Activated CD4-positive, alpha-beta T cell treated with anti-CD3 and anti-CD28 coated beads, Interleukin-2, amount 10 ng/mL, durations not matched to agents 24 days and 14 days (primary cell): ENCODE data around the gene DGKD. TPM values are rescaled to one million over a fixed set of nuclear protein-coding genes. Genes with fewer than 3 reads are reported as not detected.
A peak's percentile ranks its signal among the peaks of the same experiment; 100 is the strongest.

Experiments
- DNase-seq: peaks from one replicate; pipeline ENCODE4 v3.0.0; 2022
- H3K27ac Mint-ChIP-seq: one replicate; pipeline ENCODE4 v1.8.0; 2022; ENCODE audit warnings: mild to moderate bottlenecking, mixed read lengths
- H3K27me3 Mint-ChIP-seq: one replicate; pipeline ENCODE4 v1.8.0; 2022; ENCODE audit warnings: mixed read lengths
- H3K36me3 Mint-ChIP-seq: one replicate; pipeline ENCODE4 v1.8.0; 2022; ENCODE audit warnings: low read depth, mild to moderate bottlenecking, mixed read lengths
- H3K4me1 Mint-ChIP-seq: one replicate; pipeline ENCODE4 v1.8.0; 2021; ENCODE audit warnings: mixed read lengths
- H3K4me3 Mint-ChIP-seq: one replicate; pipeline ENCODE4 v1.8.0; 2022; ENCODE audit warnings: mild to moderate bottlenecking, moderate library complexity, mixed read lengths
- H3K9me3 Mint-ChIP-seq: one replicate; pipeline ENCODE4 v1.8.0; 2021; ENCODE audit warnings: mixed read lengths
- intact Hi-C: fragments of 100-400 bp; cut with micrococcal nuclease; formaldehyde crosslinking; loops from one replicate; pipeline ENCODE4 v1.15.1; 2023
- total RNA-seq: library from RNA; stranded (reverse); gene quantifications from 2 replicates; pipeline ENCODE4 v1.2.3, GENCODE V29; 2022

The DGKD gene
- total RNA-seq, 1 donor from 2014 or later, result 49.1 TPM

DNA sequence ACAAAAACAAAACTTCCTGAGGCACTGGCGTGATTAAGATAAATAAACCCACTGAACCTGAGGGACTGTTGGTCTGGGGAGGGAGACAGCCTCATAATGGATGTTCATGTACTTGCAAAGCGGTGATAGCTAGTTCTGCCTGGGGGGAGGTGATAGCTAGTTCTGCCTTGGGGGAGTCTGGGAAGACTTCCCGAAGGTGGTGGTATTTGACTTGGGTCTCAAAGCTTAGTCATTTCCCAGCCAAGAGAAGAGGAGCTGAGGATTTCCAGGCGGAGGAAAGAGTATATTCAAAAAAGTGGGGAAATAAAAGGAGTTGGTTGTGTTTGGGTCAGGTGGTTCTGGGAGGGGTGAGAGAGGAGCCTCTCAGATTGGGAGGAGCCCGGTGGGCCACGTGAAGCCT is 24.7 kb downstream of the DGKD start:
- intact Hi-C loops, result no loop called here
- DNase-seq, result no peak
- H3K4me1 Mint-ChIP-seq, result peaks cover 23% of the 10 kb centered on the region
- H3K9me3 Mint-ChIP-seq, result no peaks in the 10 kb centered on the region
- H3K27me3 Mint-ChIP-seq, result no peaks in the 10 kb centered on the region
- H3K4me3 Mint-ChIP-seq, result no peak overlapping the region
- H3K36me3 Mint-ChIP-seq, result peaks cover 32% of the 10 kb centered on the region
- H3K27ac Mint-ChIP-seq, result no peak overlapping the region

DNA sequence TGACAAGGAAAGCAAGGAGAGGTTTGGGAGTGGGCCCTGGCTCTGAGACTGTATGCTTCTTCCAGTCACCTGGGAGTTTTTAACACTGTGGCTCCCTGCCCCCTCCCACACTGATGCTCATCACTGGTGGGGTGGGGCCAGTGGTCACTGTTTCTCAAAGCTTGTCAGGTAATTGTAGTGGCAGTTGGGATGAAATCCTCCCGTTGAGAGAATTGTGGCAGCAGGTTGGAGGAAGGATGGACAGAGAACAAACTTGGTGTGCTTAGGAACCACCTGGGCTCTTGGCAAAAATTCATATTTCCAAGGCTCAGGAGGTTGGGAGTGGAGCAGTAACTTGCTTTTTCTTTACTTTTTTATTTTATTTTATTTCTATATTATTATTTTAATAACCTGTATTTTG is 25.1 kb downstream of the DGKD start:
- Mint-ChIP-seq H3K36me3 (peaks cover 33% of the 10 kb centered on the region), H3K9me3 (no peaks in the 10 kb centered on the region), H3K4me3 (no peak overlapping the region), H3K27ac (peak overlapping the region; percentile 36), H3K4me1 (peaks cover 27% of the 10 kb centered on the region), H3K27me3 (no peaks in the 10 kb centered on the region)
- intact Hi-C loops, result no loop called here
- DNase-seq, result no peak

DNA sequence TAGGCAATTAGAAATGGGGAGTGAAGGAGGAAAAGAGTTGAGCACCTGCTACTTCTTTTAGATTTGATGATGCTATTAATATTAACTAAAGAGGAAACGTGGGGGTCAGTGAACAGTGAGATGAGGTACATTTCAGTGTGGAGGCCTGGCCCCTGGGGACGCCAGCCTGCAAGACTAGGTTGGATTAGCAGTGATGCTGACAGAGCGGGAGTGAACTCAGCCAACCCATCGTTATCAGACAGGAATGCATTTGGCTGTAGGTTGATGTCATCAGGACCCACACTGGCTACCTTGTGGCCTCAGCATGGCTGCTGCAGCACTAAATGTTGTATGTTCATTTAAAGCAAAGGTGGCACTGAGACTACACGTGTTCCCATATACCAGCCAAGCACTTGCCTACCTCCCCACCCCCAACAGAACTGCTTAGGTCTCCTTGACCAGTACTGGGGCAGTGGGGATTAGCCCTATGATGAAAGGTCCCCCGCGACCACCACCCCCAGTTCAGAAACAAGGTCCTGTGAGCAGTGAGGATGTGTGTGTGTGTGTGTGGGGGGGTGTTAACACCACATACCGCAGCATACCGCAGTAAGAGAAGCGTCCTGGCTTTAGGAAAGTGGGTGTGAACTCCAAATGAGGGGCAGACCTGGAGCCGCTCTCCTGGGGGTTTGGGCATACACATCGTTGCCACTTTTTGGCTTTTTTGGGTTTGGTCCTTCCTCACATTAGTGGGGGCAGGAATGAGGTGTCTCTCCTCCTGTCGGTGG is 26.0 kb downstream of the DGKD start:
- no peak overlapping the region for H3K4me3 Mint-ChIP-seq
- peaks cover 36% of the 10 kb centered on the region for H3K4me1 Mint-ChIP-seq
- intact Hi-C loops, result no loop called here
- H3K27ac Mint-ChIP-seq, result no peak overlapping the region
- no peak for DNase-seq
- H3K36me3 Mint-ChIP-seq, result peaks cover 35% of the 10 kb centered on the region
- H3K27me3 Mint-ChIP-seq, result no peaks in the 10 kb centered on the region
- H3K9me3 Mint-ChIP-seq, result no peaks in the 10 kb centered on the region

DNA sequence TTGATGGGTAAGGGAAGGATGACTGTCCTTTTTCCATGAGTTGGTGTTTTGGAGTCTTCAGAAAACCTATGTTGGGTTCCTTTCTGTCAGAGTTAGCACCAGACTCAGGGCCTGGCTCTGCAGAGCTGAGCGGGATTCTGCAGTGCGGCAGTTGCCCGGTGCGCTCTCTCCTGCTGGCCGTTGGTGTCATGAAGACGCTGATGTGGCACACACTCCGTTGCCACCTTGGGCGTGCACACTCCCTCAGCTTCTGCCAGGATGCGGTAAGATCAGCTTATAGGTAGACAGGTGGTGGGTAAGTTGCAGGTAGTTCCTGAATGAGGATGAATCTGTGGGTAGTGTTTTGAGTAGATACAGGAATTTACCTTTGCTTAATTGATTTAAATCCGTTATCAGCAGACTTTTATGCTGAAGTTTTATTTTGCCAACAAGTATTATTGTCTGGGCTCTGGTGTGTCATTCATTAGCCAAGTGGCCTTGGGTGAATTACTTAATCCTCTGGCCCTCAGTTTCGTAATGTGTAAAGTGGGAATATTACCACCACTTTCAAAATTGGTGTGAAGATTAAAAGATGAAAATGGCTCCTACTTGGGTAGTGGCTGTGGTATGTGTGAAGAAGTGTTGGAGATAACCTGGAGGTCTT is 26.8 kb downstream of the DGKD start:
- H3K4me3 Mint-ChIP-seq, result no peak overlapping the region
- no peaks in the 10 kb centered on the region for H3K27me3 Mint-ChIP-seq
- no peaks in the 10 kb centered on the region for H3K9me3 Mint-ChIP-seq
- peaks cover 31% of the 10 kb centered on the region for H3K36me3 Mint-ChIP-seq
- H3K4me1 Mint-ChIP-seq, result peaks cover 41% of the 10 kb centered on the region
- intact Hi-C loops, result no loop called here
- no peak overlapping the region for H3K27ac Mint-ChIP-seq
- no peak for DNase-seq

DNA sequence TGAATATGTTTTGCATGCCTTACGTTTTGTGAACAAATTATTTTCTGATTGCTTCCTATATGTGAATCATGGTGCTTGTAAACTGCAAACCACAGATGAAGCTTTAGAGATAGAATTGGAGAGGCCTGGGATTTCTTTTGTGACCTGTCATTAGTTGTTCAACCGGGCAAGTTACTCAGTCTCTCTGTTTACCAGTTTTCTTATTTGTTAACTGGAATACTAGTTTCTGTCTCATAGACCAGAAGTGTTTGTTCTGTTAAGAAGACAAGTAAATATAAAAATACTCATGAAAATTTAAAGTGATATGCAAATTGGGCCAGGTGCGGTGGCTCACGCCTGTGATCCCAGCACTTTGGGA is 27.3 kb downstream of the DGKD start:
- H3K9me3 Mint-ChIP-seq, result no peaks in the 10 kb centered on the region
- H3K27ac Mint-ChIP-seq, result no peak overlapping the region
- H3K4me3 Mint-ChIP-seq, result no peak overlapping the region
- peaks cover 46% of the 10 kb centered on the region for H3K4me1 Mint-ChIP-seq
- intact Hi-C loops, result no loop called here
- peaks cover 30% of the 10 kb centered on the region for H3K36me3 Mint-ChIP-seq
- no peaks in the 10 kb centered on the region for H3K27me3 Mint-ChIP-seq
- no peak for DNase-seq

DNA sequence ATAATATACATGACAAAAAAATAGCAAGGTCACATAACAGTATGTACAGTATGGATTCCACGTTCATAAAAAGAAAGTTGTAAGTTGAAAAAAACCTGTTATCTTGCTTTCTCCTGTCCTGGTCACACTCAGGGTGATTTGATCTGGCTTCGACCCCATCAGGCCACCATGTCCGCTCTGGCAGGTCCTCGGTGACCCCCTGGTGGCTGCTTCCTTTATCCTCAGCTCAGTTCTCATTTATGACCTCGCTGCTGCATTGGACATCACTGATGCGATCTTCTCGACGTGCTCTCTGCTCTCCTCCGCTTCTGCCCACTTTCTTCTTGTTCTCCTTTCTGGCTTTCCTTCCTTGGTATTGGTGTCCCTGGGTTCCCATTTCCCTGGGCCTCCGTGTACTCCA is 29.7 kb downstream of the DGKD start:
- H3K4me3 Mint-ChIP-seq, result no peak overlapping the region
- no peak for DNase-seq
- H3K36me3 Mint-ChIP-seq, result peaks cover 15% of the 10 kb centered on the region
- no peaks in the 10 kb centered on the region for H3K27me3 Mint-ChIP-seq
- H3K4me1 Mint-ChIP-seq, result peaks cover 51% of the 10 kb centered on the region
- H3K27ac Mint-ChIP-seq, result peak overlapping the region; percentile 93
- intact Hi-C loops, result no loop called here
- no peaks in the 10 kb centered on the region for H3K9me3 Mint-ChIP-seq

DNA sequence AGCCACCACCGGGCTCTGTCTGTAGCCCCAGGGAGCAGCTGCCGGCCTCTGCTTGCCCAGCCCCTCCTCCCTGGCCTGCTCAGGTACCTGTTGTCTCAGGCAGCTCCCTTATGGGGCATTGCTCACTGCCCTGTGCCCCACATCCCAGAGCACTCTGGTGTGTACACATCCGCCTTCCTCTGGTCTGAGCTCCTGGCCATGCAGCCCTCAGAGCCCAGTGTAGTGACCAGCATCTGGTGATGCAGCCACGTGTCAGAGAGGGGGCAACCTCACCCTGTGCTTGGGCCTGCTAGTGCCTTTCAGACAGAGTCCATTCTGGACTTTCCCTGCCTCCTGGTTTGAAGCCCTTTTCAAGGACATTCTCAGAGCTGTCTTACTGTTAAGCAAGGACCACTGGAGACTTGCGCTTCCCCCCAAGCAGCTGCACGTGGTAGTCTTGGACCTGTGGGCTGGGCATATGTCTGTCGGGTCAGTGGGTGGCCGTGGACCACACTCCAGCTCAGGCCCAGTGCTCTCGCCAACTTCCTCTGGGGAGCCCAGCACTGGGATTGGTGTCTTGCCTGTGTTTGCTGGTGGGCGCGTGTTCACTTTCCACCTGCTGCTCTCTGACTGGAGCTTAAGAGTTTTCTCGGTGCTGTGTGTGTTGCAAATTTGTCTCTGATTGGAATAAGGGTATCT is 30.7 kb downstream of the DGKD start:
- peaks cover 49% of the 10 kb centered on the region for H3K4me1 Mint-ChIP-seq

DNA sequence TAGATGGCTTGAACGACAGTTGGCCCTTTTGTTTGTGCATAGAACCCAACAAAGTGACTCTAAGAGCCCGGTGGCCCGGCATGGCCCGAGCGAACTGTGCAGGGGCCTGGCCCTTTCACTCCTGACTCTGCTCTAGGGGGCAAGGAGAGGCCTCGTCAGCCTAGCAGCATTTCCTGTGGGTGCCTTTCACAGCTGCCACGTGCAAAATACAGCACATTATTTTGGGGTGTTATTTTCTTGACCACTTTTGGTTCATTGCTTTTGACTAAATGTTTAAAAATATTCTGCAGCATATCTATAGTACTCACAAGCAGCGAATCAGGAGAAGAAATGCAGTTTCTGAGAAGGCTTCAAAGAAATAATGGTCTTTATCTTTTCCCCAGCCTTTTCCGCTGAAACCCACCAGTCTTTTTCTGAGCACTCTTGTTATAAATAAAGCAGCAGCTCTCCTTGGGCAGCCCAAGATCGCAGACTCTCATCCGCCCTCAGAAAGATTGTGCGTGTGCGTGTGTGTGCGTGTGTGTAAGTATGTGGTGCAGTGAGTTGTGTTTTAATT is 31.3 kb downstream of the DGKD start:
- Mint-ChIP-seq H3K36me3 (peaks cover 21% of the 10 kb centered on the region), H3K27ac (peak overlapping the region; percentile 93)
- intact Hi-C loops, result no loop called here

More for the DNA sequence above, 30.7 kb downstream of the DGKD start:
- intact Hi-C loops, result no loop called here
- peak overlapping the region; percentile 93 for H3K27ac Mint-ChIP-seq
- H3K9me3 Mint-ChIP-seq, result no peaks in the 10 kb centered on the region
- no peak for DNase-seq
- H3K4me3 Mint-ChIP-seq, result peak overlapping the region; percentile 70
- H3K27me3 Mint-ChIP-seq, result no peaks in the 10 kb centered on the region
- peaks cover 17% of the 10 kb centered on the region for H3K36me3 Mint-ChIP-seq

DNA sequence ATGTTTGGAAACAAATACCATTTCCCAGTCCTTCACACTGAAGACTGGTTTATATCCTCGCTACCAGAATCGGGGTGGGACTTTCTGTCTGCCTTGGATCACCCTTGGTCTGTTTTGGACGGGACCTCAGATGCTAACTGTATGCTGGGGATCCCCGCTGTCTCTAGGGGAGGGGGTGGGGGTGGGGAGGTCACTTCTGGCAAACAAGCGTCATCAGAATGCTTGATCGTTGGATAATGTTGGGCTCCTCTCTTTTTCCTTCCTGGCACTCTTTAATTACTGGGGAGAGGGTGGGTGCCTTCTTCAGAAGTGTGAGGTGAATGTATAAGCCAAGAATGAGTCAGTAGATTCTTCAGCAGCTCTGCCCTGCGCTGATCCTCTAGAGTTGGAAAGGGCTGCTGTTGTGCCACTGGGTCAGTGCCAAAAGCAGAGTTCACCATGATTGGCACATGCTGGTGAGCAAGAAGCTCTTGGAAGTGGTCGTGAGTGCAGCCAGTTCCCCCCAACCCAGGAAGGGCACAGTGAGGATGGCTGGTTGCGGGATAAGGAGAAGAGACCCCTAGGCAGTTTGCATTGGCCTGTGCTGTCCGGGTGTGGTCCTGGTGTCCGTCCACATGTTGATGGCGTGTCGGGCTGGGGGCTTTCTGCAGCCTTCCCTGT is 32.2 kb downstream of the DGKD start:
- intact Hi-C loops, result no loop called here
- peak overlapping the region; percentile 93 for H3K27ac Mint-ChIP-seq
- H3K36me3 Mint-ChIP-seq, result peaks cover 22% of the 10 kb centered on the region
- no peak for DNase-seq
- peak overlapping the region; percentile 70 for H3K4me3 Mint-ChIP-seq
- H3K4me1 Mint-ChIP-seq, result peaks cover 38% of the 10 kb centered on the region
- H3K9me3 Mint-ChIP-seq, result no peaks in the 10 kb centered on the region
- H3K27me3 Mint-ChIP-seq, result no peaks in the 10 kb centered on the region

More for the DNA sequence above, 31.3 kb downstream of the DGKD start:
- no peaks in the 10 kb centered on the region for H3K9me3 Mint-ChIP-seq
- DNase-seq, result peak; percentile 72
- peaks cover 47% of the 10 kb centered on the region for H3K4me1 Mint-ChIP-seq
- peak overlapping the region; percentile 70 for H3K4me3 Mint-ChIP-seq
- H3K27me3 Mint-ChIP-seq, result no peaks in the 10 kb centered on the region

DNA sequence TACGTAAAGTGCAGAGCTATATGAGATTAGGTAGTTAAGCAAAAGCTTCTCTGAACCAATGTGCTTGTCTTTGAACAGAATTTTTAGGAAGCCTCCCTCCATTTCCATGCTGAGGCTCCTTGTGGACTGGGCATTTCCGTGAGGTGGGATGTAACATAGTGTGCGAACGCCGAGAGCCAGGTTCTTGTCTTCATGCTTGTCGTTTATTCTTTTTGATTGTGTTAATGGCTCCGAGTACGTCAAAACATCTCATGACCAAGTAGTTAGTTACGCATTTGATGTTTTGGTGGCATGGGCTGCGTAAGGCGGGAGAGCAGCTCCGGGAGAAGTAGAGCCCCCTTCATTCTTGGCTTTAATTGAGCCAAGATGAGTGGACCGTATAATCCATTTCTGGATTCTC is 32.9 kb downstream of the DGKD start:
- H3K27me3 Mint-ChIP-seq, result no peaks in the 10 kb centered on the region
- H3K4me3 Mint-ChIP-seq, result no peak overlapping the region
- intact Hi-C loops, result no loop called here
- H3K27ac Mint-ChIP-seq, result no peak overlapping the region
- no peaks in the 10 kb centered on the region for H3K9me3 Mint-ChIP-seq
- H3K4me1 Mint-ChIP-seq, result peaks cover 38% of the 10 kb centered on the region
- DNase-seq, result no peak
- H3K36me3 Mint-ChIP-seq, result peaks cover 25% of the 10 kb centered on the region

DNA sequence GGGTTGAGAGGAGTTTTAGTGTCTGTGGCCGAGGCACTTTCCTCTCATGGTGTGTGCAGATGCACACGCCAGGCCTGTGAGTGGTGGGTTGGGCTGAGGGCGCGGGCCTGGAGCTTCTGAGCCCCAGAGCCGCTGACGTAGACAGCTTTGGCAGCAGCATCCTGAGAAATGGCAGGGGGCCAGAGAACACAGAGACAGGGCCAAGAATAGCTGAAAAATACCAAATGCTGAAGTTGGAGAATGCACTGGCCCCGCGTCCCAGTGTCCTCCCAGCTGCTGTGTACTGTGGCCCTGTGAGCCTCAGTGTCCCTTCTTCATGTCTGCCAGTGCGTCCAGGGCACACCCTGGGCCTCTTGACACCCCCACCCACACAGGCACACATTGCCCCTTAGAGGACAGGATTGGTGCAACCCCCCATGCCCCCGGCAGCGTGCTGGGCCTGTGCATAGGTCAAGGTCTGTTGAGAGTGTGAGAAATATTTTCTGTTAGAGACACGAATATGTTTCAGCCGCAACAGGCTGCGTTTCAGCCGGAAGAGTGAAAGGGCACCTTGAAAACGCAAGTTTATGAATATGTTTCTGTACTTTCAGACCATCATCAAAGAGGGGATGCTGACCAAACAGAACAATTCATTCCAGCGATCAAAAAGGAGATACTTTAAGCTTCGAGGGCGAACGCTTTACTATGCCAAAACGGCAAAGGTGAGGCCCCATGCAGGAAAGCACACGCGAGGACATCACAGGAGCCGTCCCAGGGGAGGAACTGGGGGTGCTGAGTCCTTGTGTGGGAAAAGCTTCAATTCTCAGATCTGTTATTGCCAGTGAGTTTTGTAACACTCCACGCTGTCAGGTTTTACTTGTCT is 33.6 kb downstream of the DGKD start:
- intact Hi-C loops, result no loop called here
- Mint-ChIP-seq H3K27ac (no peak overlapping the region), H3K4me1 (peaks cover 33% of the 10 kb centered on the region), H3K36me3 (peaks cover 23% of the 10 kb centered on the region), H3K4me3 (no peak overlapping the region), H3K27me3 (no peaks in the 10 kb centered on the region), H3K9me3 (no peaks in the 10 kb centered on the region)
- no peak for DNase-seq

DNA sequence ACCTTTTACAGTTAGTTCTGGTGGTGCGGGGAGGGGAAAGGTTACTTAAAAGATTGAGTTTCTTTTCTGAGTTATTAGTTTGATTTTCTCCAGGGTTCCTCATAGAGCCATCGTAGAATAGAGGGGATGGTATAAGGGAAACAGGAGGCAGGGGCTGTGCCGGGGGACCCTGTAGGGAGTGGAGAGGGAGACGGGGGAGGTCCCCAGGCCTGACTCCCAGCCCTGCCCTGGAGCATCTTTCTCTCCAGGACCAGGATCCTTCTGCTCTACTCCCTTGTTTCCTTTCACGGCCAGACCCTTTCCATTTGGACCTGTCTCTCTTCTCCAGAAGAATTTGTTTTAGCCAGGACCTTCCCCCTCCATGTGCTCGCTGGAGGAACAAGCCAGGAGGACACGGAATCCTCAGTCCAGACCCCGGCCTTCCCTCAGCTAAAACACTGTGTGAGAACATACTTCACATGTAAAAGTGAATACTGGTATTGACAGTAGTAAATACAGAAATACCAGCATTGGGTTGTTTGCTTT is 35.4 kb downstream of the DGKD start:
- H3K4me1 Mint-ChIP-seq, result peaks cover 25% of the 10 kb centered on the region
- peaks cover 21% of the 10 kb centered on the region for H3K36me3 Mint-ChIP-seq
- H3K9me3 Mint-ChIP-seq, result no peaks in the 10 kb centered on the region

DNA sequence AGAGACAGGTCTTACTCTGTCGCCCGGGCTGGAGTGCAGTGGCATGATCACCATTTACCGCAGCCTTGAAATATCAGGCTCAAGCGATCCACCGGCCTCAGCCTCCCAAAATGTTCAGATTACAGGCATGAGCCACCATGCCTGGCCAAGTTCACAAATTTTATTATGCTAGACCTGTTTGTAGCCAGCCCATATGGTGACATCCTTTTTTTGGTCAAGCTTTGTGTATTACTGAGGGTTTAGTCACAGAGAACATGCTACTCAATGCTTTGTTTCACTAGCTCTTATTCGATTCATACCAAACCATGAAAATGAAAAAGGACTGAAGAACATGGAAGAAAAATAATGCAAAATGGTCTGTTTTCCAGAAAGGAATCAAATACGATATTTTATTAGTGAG is 41.4 kb downstream of the DGKD start:
- intact Hi-C loops, result no loop called here
- Mint-ChIP-seq H3K9me3 (no peaks in the 10 kb centered on the region), H3K27me3 (no peaks in the 10 kb centered on the region), H3K4me1 (peaks cover 26% of the 10 kb centered on the region), H3K4me3 (no peak overlapping the region), H3K36me3 (peaks cover 30% of the 10 kb centered on the region), H3K27ac (no peak overlapping the region)
- DNase-seq, result no peak

More for the DNA sequence above, 35.4 kb downstream of the DGKD start:
- Mint-ChIP-seq H3K27me3 (no peaks in the 10 kb centered on the region), H3K4me3 (no peak overlapping the region), H3K27ac (no peak overlapping the region)
- no peak for DNase-seq
- intact Hi-C loops, result no loop called here
